Ovary (tissue), 3 donors: ENCODE measurements around the gene SENP7.
A peak's percentile ranks its signal among the peaks of the same experiment; 100 is the strongest.

ENCODE experiments used
- CTCF ChIP-seq, 3 donors: fragments of 450-650 bp in 2 of 3; fragments of 200-600 bp in 1 of 3; IDR thresholded peaks; one replicate each; pipeline versions ENCODE4 v1.5.1 to v1.8.0; 2016 to 2022; ENCODE audit warnings: antibody characterized with exemption in 3 of 3, mild to moderate bottlenecking in 1 of 3
- POLR2A ChIP-seq: fragments of 450-650 bp; IDR thresholded peaks from one replicate; pipeline ENCODE4 v1.6.1; 2017; ENCODE audit warnings: antibody characterized with exemption, mild to moderate bottlenecking, moderate library complexity
- donor health status: DM: no; HTN: no; CAD: no.

- TF ChIP-seq POLR2A (no peak), CTCF (IDR thresholded peaks at IDR 0.05) (peak in 2 of 3 donors; percentile 16 to 40)
Measured at GRCh38 chr3:101381809-101382208, 131.2 kb downstream of the SENP7 start.
